Esophagus muscularis mucosa (tissue), 4 donors: ENCODE results near the gene PHLPP1.
A peak's percentile ranks its signal among the peaks of the same experiment; 100 is the strongest.

Experiments
- CTCF ChIP-seq, 3 experiments: fragments of 200-600 bp in 2 of 3; fragments of 450-650 bp in 1 of 3; sonication (generic) in 2 of 3; IDR thresholded peaks; one replicate each; pipeline ENCODE4 v1.5.1; 2017 to 2019; ENCODE audit warnings: antibody characterized with exemption in 3 of 3, mild to moderate bottlenecking in 2 of 3, moderate library complexity in 1 of 3
- EP300 ChIP-seq: sonication (generic); formaldehyde crosslinking; IDR thresholded peaks from one replicate; pipeline ENCODE4 v1.6.1; 2017; ENCODE audit warnings: antibody characterized with exemption
- POLR2A ChIP-seq: fragments of 450-650 bp; IDR thresholded peaks from one replicate; pipeline ENCODE4 v1.6.1; 2017; ENCODE audit warnings: antibody characterized with exemption, moderate library complexity, mild to moderate bottlenecking, low read depth
- POLR2AphosphoS5 ChIP-seq, 2 donors: sonication (generic); formaldehyde crosslinking; IDR thresholded peaks; one replicate each; pipeline ENCODE4 v1.6.1; 2017; ENCODE audit warnings: antibody characterized with exemption in 2 of 2

- TF ChIP-seq CTCF (IDR thresholded peaks at IDR 0.05) (no peak), POLR2A (no peak), POLR2AphosphoS5 (IDR thresholded peaks at IDR 0.05) (peak; percentile 50 to 64), EP300 (no peak)
These were observed 166.2 kb downstream of the PHLPP1 start for GRCh38 chr18:62881509-62882016.
